Retina (tissue), 1 donor: ENCODE results near the gene UVRAG.
"Not testable (repeated sequence)": the region's sequence is repeated elsewhere in the genome, so short reads cannot be mapped to it uniquely, and the experiment has no call there.

Source experiments
- DNase-seq: peaks from one replicate; pipeline ENCODE4 v3.0.0-alpha.2; 2016

Gene UVRAG

DNA sequence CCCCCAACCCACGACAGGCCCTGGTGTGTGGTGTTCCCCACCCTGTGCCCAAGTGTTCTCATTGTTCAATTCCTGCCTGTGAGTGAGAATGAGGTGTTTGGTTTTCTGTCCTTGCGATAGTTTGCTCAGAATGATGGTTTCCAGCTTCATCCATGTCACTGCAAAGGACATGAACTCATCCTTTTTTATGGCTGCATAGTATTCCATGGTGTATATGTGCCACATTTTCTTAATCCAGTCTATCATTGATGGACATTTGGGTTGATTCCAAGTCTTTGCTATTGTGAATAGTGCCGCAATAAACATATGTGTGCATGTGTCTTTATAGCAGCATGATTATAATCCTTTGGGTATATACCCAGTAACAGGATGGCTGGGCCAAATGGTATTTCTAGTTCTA, 158.7 kb downstream of the UVRAG start:
- DNase-seq: not testable (repeated sequence)

DNA sequence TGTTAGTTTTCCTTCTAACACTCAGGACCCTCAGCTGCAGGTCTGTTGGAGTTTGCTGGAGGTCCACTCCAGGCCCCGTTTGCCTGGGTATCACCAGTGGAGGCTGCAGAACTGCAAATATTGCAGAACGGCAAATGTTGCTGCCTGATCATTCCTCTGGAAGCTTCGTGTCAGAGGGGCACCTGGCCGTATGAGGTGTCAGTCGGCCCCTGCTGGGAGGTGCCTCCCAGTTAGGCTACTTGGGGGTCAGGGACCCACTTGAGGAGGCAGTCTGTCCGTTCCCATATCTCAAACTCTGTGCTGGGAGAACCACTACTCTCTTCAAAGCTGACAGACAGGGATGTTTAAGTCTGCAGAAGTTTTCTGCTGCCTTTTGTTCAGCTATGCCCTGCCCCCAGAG, 164.1 kb downstream of the UVRAG start:
- DNase-seq: not testable (repeated sequence)

DNA sequence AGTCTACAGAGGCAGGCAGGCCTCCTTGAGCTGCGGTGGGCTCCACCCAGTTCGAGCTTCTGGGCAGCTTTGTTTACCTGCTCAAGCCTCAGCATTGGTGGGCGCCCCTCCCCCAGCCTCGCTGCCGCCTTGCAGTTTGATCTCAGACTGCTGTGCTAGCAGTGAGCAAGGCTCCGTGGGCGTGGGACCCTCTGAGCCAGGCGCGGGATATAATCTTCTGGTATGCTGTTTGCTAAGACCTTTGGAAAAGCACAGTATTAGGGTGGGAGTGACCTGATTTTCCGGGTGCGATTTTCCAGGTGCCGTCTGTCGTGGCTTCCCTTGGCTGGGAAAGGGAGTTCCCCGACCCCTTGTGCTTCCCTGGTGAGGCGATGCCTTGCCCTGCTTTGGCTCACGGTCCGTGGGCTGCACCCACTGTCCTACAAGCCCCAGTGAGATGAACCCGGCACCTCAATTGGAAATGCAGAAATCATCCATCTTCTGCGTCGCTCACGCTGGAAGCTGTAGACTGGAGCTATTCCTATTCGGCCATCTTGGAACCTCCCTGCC, 164.5 kb downstream of the UVRAG start:
- DNase-seq: not testable (repeated sequence)

DNA sequence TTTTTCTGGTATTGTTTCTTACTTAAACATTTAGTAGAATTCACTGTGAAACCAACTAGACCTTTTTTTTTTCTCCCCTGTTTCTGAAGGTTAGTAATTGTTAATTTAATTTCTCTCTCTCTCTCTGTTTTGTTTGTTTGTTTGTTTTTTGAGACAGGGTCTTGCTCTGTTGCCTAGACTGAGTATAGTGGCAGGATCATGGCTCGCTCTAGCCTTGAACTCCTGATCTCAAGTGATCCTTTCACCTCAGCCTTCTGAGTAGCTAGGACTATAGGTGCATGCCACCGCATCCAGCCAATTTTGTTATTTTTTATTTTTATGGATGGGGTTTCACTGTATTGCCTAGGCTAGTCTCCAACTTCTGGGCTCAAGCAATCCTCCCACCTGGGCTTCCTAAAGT, 165.0 kb downstream of the UVRAG start:
- DNase-seq: no peak

DNA sequence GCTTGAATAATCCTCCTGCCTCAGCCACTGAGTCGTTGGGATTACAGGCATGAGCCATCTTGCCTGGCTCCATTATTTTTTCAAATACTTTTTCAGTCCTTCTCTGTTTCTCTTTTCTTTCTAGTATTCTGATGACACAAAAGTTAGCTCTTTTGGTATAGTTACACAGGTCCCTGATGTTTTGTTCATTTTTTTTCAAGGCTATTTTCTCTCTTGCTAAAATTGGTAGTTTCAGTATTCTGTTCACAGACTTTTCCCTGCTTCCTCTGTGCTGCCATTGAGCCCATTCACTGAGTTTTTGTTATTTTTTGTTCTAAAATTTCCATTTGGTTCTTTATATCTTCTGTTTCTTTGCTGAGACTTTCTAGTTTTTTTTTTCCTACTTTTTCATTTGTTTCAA, 166.5 kb downstream of the UVRAG start:
- no peak for DNase-seq

DNA sequence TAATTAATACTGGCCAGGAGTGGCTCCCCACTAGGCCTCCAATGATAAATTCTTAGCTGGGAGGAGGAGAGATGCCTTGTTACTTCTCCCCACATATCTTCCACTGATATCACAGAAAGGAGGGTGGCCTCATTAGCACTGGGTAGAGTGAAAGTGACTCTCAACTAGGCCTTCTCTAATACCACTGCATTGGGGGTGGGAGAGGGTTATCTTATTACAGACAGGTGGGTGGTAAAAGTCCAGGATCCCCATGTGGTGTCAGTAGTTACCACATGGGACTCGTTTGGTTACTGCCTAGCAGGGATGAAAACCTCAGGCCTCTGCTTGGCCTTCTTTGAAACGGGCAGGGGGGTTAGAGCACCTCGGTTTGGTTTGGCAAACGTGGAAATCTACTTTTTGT, 167.3 kb downstream of the UVRAG start:
- DNase-seq: no peak

DNA sequence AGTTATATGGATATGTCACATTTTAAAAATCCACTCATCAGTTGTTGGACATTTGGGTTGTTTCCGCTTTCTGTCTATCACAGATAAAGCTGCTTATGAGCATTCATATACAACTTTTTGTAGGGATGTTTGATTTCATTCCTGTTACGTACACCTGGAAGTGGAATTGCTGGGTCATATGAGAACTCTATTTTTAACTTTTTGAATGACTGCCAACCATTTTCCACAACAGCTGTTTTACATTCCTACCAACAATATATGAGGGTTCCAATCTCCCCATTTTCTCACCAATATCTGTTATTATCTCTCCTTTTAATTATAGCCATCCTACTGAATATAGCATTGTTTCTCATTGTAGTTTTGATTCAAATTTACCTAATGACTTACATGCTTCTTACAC, 172.0 kb downstream of the UVRAG start:
- DNase-seq: no peak

DNA sequence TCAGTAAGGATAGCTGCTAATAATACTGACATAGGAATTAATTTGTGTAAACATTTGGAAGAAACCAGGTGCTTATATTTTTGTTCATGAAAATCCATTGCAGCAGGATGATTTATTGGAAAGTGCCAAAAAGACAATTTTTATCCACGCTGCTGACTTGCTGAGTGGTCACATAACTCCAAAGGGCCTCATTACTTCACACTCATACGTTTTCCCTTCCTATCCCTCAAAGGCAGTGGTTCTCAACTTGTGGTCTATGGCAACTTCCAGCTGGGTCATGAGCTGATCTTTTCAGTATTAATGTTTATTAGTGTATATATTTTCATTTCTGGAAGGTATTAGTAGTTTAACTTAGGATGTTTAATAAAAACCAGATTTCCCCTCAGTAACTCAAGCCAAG, 178.1 kb downstream of the UVRAG start:
- DNase-seq: no peak

DNA sequence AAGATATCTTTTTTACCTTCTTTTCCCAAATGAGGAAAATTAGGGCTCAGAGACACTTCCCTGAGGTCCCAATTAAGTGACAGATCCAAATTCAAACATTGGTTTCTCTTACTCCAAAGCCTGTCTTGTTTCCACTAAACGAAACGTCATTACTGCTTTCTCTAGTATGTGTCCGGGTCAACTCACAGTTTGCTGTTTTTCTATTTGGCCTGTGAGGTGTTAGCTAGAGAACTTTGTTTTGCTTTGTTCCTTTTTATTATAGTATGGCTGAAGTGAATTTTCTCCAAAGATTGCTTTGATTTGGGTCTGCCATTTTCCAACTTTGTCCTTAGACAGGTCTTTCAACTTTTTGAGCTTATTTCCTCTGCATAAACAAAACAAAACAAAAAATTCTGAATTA, 179.6 kb downstream of the UVRAG start:
- DNase-seq: no peak

DNA sequence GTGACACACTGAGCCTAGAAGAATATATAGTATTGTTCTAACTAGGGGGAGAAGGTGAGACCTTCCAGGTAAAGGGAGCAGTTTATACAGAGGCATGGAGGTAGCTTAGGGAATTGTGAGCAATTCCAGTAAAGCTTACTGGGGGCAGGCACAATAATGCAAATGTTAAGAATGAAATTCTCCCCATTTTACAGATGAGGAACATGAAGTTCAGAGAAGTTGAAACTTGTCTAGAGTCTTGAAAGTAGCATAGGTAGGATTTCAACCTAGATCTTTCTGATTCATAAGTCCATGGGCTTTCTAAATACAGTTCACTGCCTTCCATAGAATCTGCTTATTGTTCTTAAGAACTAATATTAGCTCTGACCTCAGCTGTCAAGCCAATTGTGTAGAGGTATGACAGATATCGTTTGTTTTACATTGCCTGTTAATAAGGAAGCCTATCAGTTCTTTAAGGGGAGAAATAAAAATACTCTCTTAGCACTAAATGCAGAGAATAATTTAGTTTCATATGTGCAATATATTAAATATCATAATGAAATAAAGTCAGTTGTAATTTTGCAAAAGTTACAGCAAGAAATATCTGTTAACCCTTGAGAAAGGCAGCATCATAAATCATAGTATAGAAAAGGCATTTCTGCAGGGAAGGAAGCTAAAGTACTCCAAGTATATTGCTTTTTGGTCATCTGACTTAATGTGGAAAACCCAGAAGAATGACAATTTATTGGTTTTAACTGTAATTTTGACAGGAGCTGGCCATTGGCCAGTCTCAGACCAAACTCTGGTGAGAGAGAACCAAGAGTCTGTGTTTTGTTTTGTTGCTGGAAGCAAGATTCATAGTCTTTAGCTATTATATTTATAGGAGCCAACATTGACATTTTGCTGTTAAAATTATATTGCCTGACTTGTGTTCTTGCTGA, 181.8 kb downstream of the UVRAG start:
- no peak for DNase-seq

DNA sequence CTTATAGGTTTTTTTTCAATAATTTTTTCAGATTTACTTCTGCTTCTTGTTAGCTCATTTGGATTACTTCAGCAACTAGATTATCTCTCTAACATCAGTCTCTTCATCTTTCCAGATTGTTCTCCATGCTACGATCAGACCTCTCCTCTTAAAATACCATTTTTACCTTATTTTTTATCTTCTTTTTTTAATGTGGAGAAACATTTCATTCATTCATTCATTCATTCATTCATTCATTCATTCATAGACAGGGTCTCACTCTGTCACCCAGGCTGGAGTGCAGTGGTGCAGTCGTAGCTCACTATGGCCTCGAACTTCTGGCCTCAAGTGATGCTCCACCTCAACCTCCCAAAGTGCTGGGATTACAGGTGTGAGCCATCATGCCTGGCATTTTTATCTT, 189.4 kb downstream of the UVRAG start:
- DNase-seq: no peak

DNA sequence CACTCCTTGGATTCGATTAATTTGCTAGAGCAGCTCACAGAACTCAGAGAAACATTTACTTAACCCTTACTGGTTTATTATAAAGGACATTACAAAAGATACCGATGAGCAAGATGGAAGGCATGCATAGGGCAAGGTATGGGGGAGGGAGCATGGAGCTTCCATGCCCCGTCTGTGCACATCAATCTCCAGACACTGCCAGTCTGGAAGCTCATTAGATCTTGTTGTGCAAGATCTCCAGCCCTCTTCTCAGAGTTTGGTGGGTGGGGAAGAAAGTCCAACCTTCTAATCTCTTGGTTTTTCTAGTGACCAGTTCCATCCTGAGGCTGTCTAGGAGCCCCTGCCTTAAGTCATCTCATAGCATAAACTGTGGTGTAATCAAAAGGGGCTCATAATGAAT, 190.7 kb downstream of the UVRAG start:
- no peak for DNase-seq

DNA sequence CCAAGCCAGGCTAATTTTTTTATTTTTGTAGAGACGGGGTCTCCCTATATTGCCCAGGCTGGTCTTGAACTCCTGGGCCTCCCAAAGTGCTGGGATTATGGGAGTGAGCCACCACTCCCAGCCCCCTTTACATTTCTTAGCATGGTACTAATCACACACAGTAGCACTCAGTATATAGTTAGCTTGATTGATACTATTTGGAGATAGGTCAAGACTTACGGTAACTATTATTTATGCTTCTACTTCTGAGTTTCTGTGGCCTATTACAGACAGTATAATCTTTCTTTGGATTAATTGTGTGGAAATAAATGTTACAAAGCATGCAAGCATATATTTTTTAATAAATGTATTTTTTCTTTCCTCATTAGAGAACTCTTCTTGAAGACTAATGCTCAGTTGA, 192.2 kb downstream of the UVRAG start:
- no peak for DNase-seq

DNA sequence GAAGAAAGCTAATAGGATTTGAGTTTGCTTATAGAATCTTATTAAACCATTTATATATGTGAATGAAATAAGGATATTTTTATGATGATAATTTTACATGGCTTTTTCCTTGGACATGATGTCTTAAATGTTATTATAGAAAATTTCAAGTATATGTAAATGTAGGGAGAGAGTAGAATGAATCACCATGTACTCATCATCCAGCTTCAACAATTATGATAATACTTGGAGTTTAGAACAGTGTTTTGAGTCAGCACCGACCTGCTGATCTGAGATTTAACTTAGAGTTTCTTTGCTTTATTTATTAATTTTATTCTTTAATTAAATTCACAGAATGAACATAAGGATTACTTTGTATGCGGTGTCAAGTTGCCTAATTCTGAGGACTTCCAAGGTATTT, 193.5 kb downstream of the UVRAG start:
- DNase-seq: no peak

DNA sequence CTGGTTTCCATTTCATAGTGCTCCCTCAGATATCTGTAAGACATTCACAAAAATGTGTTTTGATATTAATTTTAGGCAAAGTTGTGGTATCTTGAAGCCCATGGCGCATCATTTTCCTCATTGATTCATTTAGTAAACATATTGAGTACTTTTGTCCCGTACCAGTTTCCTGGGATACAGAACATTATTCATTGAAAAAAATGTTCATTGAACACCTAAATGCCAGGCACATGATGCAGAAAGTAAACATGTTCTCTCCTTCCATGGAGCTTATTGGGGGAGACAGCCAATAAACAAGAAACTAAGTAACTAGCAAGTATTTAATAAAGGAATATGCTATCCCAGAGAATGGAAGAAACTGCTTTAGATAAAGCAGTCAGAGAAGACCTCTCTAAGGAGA, 195.0 kb downstream of the UVRAG start:
- no peak for DNase-seq

DNA sequence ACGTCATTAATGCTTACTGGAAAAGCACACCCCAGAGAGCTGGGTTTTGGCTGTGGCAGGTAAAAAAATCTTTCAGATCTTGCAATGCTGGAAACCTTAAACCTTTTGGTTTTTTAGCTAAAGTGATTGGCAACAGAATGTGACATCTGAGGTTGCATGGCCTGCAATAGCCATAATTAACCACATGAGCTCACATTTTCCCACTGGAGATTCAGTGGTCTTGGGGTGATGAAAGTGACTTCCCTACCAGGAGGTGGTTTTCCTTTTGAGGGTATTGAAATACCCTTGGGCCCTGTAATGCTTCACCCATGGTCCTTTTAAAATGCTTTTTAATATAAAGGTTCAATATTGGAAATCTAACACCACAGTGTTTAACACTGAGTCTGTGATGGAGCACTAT, 198.5 kb downstream of the UVRAG start:
- no peak for DNase-seq

DNA sequence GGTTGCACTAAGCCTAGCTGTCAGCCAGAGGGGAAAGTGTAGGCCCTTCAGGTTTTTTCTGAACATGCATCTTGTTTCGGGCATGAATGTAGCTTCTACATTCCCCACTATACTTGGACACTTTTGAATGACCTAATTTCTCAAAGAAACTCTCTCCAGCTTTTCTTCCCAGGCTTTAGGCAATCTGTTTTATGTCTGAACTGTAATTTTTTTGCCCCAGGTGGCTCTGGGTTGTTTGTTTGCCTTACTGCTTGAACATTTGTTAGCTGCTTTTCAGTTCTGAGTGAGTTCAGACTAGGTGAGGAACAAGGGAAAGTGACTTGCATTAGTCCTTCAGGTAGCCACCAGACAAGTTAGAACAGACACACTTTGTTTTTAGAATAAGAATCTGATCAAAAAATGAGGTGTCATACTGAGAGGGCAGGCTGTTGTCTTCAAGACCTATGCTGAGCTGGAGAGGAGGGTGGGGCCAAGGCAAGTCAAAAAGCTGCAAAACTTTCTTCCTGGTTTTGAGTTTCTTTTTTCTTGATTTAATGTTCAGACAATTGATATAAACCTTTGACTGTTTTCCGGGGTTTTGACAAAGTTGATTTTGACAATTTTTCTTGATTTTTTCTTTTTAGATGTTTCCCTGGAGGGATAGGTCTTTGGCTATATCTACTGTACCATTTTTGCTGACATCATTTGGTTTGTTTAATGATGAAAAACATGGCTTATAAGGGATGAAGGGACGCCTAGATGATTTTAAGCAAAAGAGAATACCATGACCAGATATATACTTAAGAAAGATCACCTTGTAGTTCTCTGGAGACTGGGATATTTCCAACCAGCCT, 208.4 kb downstream of the UVRAG start:
- DNase-seq: no peak

DNA sequence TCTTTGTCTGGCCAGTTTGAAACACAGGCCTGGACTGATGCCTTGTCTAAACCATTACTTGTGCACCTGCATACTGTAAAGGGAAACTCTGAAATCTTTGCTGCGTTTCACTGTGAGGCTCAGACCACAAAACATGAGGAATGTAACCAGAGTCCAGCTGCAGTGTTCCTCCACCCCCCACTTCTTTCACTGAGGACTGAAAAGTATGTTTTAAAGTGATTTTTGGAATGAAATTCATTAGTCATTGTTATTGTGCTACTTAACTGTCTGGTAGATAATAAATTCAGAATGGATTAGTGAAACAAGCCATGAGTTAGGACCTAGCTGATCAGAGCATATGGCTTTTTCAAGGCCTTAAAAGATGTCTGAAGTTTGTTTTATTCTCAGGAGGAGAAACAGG, 210.1 kb downstream of the UVRAG start:
- no peak for DNase-seq

DNA sequence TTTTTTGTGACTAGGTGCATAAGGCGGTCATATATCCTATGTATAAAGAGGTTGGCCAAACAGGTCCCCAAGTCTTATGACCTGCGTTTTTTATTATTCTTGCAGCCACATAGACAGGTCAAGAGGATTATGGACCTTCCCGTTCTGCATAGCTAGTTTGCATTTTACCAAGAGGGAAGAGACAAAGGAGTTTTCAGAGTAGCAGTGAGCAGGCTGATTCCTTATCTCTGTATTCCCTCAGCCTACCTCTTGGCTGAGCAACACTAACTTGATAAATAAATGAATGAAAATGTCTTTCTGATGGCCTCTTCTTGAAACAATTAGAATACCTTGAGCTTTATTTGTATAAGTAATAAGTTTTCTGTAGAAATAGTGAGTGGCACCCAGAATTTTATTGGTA, 210.8 kb downstream of the UVRAG start:
- DNase-seq: no peak

DNA sequence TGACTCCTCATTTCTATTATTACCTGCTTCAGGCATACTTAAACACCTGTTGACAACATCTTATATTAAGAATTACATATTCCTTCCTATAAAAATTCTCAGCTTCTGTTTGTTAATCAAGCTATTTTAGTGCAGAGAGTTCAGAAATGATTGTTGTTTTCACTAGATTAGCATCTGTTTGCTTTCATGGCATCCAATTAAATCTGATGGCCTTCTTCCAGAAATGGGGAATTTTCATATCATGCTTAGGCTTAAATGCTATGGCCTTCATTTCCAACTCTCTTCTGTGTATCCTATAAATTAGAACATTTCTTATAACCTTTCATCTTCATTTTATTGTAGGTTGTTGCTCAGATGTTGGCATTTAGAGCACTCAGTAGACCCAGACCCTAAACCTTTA, 211.3 kb downstream of the UVRAG start:
- no peak for DNase-seq

DNA sequence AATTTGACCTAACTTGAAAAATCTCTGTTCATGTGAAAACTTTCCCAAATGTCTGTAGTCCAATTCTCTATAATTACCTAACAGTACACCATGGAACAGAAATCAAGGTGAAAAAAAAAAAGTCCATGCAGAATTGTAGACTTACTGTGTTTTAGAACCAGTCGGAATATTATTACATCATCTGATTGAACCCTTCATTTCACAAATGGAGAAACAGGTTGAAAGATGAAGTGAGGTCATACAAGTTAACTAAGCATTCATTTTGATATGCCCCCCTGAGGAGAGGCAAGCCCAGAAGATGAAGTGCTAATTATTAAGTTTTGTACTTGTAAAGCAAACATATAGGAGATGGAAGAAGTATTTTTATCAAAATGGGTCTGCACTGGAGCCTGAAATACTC, 211.9 kb downstream of the UVRAG start:
- DNase-seq: no peak

DNA sequence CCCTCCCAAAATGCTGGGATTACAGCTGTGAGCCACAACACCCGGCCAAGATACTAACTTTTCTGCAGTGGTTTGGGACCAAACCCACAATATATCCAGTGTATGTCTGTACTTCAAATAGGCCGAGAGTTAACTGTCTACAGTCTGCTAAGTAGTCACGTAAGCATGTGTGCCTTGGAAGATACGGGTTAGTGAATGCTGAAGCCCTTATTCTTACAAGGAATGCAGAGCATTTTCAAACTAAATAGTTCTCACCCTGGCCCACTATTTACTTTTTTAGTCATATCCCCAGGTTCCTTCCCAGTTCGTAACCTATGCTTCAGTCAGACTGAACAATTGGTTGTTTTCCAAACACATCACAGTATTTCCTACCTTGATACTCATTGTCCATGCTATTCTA, 215.3 kb downstream of the UVRAG start:
- DNase-seq: no peak

DNA sequence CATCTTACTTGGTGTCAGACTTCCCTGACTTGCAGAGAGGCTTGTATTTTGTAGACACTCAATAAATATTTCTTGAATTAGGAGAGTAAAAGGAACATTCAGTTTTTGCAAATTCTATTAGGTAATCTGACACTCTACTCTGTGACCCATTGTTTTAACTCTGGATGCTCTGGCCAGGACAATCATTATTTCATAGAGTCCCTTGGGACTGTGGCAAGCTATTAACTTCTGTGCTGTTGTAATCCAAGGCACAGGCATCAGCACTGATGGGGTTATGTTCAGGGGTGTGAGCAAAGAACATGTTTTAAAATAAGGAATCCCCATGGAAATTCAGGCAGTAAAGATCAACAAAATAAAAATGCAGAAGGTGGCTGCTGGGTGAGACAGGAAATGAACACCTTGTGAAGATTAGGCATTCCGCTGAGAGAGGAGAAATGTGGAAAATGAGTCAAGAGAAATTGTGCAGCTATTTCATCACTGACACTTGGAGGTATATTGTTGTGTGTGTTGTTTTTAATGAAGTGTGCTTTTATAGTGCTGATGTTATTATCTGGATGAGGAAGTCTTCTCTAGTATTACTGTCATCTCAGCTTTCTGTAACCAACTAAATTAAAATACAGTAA, 216.1 kb downstream of the UVRAG start:
- no peak for DNase-seq
